Neutrophil (primary cell): ENCODE data around the gene MIOS.

Source experiments
- H3K27ac ChIP-seq: fragments of 200-600 bp; sonication (generic); 2 replicates; pipeline ENCODE4 v1.5.1; 2016; ENCODE audit warnings: mild to moderate bottlenecking, moderate library complexity
- H3K27me3 ChIP-seq: fragments of 200-600 bp; sonication (generic); 2 replicates; pipeline ENCODE4 v1.6.0; 2016; ENCODE audit warnings: mild to moderate bottlenecking
- H3K36me3 ChIP-seq: fragments of 200-600 bp; sonication (generic); 2 replicates; pipeline ENCODE4 v1.5.1; 2017
- H3K4me1 ChIP-seq, 2 experiments: fragments of 200-600 bp in 1 of 2; sonication (generic) in 1 of 2; 1 replicate in 1 of 2; 2 replicates in 1 of 2; pipeline versions ENCODE4 v1.5.1 to v1.6.1; 2013 to 2016; ENCODE audit warnings: low read depth in 1 of 2, low read length in 1 of 2, mild to moderate bottlenecking in 1 of 2, moderate library complexity in 1 of 2; ENCODE audit not compliant: control insufficient read depth in 1 of 2, insufficient read depth in 1 of 2
- H3K4me3 ChIP-seq, 2 experiments: fragments of 200-600 bp in 1 of 2; sonication (generic) in 1 of 2; 1 replicate in 1 of 2; 2 replicates in 1 of 2; pipeline ENCODE4 v1.5.1; 2013 to 2016; ENCODE audit warnings: low read depth in 1 of 2, low read length in 1 of 2, mild to moderate bottlenecking in 1 of 2, moderate library complexity in 1 of 2
- H3K9me3 ChIP-seq: fragments of 200-600 bp; sonication (generic); 2 replicates; pipeline ENCODE4 v1.5.1; 2016
- CTCF ChIP-seq: fragments of 200-600 bp; sonication (generic); IDR thresholded peaks from 2 replicates; pipeline ENCODE4 v1.5.1; 2016; ENCODE audit warnings: antibody characterized with exemption

The MIOS gene

GRCh38 chr7:7535691-7536090 is 31.0 kb upstream of the MIOS start, which contains the start of gene COL28A1:
TSS of gene COL28A1 (minus strand) at chr7:7535873. CDS start at chr7:7532875, 2,998 bp downstream.
- Histone ChIP-seq H3K4me1 (no peaks in the 10 kb centered on the region), H3K27me3 (no peaks in the 10 kb centered on the region), H3K9me3 (no peaks in the 10 kb centered on the region), H3K27ac (no peak within 1 kb of the TSS), H3K4me3 (no peak within 1 kb of the TSS), H3K36me3 (no peaks in the 10 kb centered on the region)
- no peak for TF ChIP-seq CTCF

GRCh38 chr7:7536396-7537019 is 30.2 kb upstream of the MIOS start:
- H3K9me3 ChIP-seq = no peaks in the 10 kb centered on the region
- H3K4me3 ChIP-seq = no peak overlapping the region
- no peak overlapping the region for H3K27ac ChIP-seq
- no peak for TF ChIP-seq CTCF
- no peaks in the 10 kb centered on the region for H3K4me1 ChIP-seq
- no peaks in the 10 kb centered on the region for H3K27me3 ChIP-seq
- H3K36me3 ChIP-seq = no peaks in the 10 kb centered on the region

- no peaks in the 10 kb centered on the region for H3K27me3 ChIP-seq
- H3K27ac ChIP-seq = no peak overlapping the region
- H3K9me3 ChIP-seq = no peaks in the 10 kb centered on the region
- no peaks in the 10 kb centered on the region for H3K4me1 ChIP-seq
- TF ChIP-seq CTCF = no peak
- no peaks in the 10 kb centered on the region for H3K36me3 ChIP-seq
- no peak overlapping the region for H3K4me3 ChIP-seq
Measured at GRCh38 chr7:7537711-7538110, 29.0 kb upstream of the MIOS start.

- no peaks in the 10 kb centered on the region for H3K4me1 ChIP-seq
- H3K9me3 ChIP-seq = no peaks in the 10 kb centered on the region
- no peak overlapping the region for H3K4me3 ChIP-seq
- TF ChIP-seq CTCF = no peak
- no peaks in the 10 kb centered on the region for H3K36me3 ChIP-seq
- H3K27ac ChIP-seq = no peak overlapping the region
- no peaks in the 10 kb centered on the region for H3K27me3 ChIP-seq
Measured at GRCh38 chr7:7539152-7539551, 27.5 kb upstream of the MIOS start.

GRCh38 chr7:7539711-7540110 is 27.0 kb upstream of the MIOS start:
- TF ChIP-seq CTCF = no peak
- Histone ChIP-seq H3K9me3 (no peaks in the 10 kb centered on the region), H3K4me3 (no peak overlapping the region), H3K27me3 (no peaks in the 10 kb centered on the region), H3K4me1 (no peaks in the 10 kb centered on the region), H3K36me3 (no peaks in the 10 kb centered on the region), H3K27ac (no peak overlapping the region)
